GM10266 (cell line): ENCODE data around the gene ZNF304.

Experiments used
- DNase-seq: peaks from one replicate; pipeline ENCODE4 v3.0.0; 2012; ENCODE audit errors: extremely low spot score
- CTCF ChIP-seq: IDR thresholded peaks from 2 replicates; pipeline ENCODE4 v1.5.1; 2012; ENCODE audit warnings: mild to moderate bottlenecking, low read depth; ENCODE audit not compliant: control insufficient read depth, insufficient read depth; ENCODE audit errors: missing control alignments

Gene ZNF304

GRCh38 chr19:57377498-57378146 is 26.6 kb downstream of the ZNF304 start:
- DNase-seq, result no peak
- no peak for TF ChIP-seq CTCF

GRCh38 chr19:57380923-57381322 is 29.9 kb downstream of the ZNF304 start:
- no peak for DNase-seq
- TF ChIP-seq CTCF, result no peak

- no peak for TF ChIP-seq CTCF
- no peak for DNase-seq
These were observed 31.9 kb downstream of the ZNF304 start for GRCh38 chr19:57382806-57383488.

GRCh38 chr19:57389194-57389729 is 38.2 kb downstream of the ZNF304 start:
- TF ChIP-seq CTCF, result no peak
- DNase-seq, result no peak

- TF ChIP-seq CTCF, result peak; percentile 15
- DNase-seq, result peak; percentile 85
These were observed 38.9 kb downstream of the ZNF304 start, which contains the start of gene ZNF548 for GRCh38 chr19:57389730-57390598. Gene ZNF548, plus strand, starts transcription at chr19:57389854. Its CDS starts 246 bp downstream, at chr19:57390100.

GRCh38 chr19:57395710-57396109 is 44.6 kb downstream of the ZNF304 start:
- DNase-seq, result no peak
- no peak for TF ChIP-seq CTCF
